Psoas muscle (tissue), 8 donors: ENCODE data around the gene BRCA1. TPM values are rescaled to one million over a fixed set of nuclear protein-coding genes. Genes with fewer than 3 reads are reported as not detected.

Experiments used
- ATAC-seq, 4 donors: fragments of 200-7000 bp; cut with Tn5 transposase; one replicate each; pipeline ENCODE4 v1.9.1; 2020; ENCODE audit warnings: moderate library complexity in 3 of 4, mild to moderate bottlenecking in 2 of 4
- DNase-seq, 2 donors: peaks; one replicate each; pipeline ENCODE4 v3.0.0-alpha.2; 2020
- H3K27ac ChIP-seq: fragments of 200-600 bp; one replicate; pipeline ENCODE4 v1.8.0; 2022
- H3K27me3 ChIP-seq, 3 donors: fragments of 200-600 bp in 1 of 3; one replicate each; pipeline versions ENCODE4 v1.6.1 to v1.8.0; 2013 to 2022; ENCODE audit warnings: low read length in 2 of 3, mild to moderate bottlenecking in 2 of 3, moderate library complexity in 1 of 3; ENCODE audit not compliant: insufficient read depth in 3 of 3
- H3K36me3 ChIP-seq, 2 donors: fragments of 200-600 bp in 1 of 2; one replicate each; pipeline versions ENCODE4 v1.6.1 to v1.8.0; 2013 to 2022; ENCODE audit warnings: low read depth in 1 of 2, mild to moderate bottlenecking in 1 of 2, moderate library complexity in 1 of 2; ENCODE audit not compliant: insufficient read depth in 1 of 2
- H3K4me1 ChIP-seq: fragments of 200-600 bp; one replicate; pipeline ENCODE4 v1.8.0; 2022
- H3K4me3 ChIP-seq: fragments of 200-600 bp; one replicate; pipeline ENCODE4 v1.8.0; 2022; ENCODE audit warnings: mild to moderate bottlenecking
- H3K9me3 ChIP-seq: fragments of 200-600 bp; one replicate; pipeline ENCODE4 v1.8.0; 2022
- WGBS, 3 donors: extraction: QIAGEN DNeasy Blood & Tissue Kit; methylation state at CpG; one replicate each; pipeline versions ENCODE4 v1.1.6 to v1.1.7; 2013; 5-methylcytosine and 5-hydroxymethylcytosine counted together
- intact Hi-C, 2 donors: fragments of 100-400 bp; cut with DNase I; formaldehyde crosslinking; loops; one replicate each; pipeline versions ENCODE4 v1.11.0 to v1.14.2; 2022
- polyA plus RNA-seq, 3 donors: library from polyadenylated mRNA; stranded (reverse); fragments of 200-250 nt; gene quantifications; one replicate each; pipeline ENCODE4 v1.2.3, GENCODE V29; 2013
- total RNA-seq, 4 donors: library from RNA; stranded (reverse); fragmentation: NEBNext Ultra II Directional in 2 of 4; extraction: Animal tissue kit (Norgen Biotek cat#: 25700) in 2 of 4; gene quantifications; one replicate each; pipeline versions ENCODE4 v1.2.1 to v1.2.4, GENCODE V29; 2021 to 2023
- TF ChIP-seq, protein P1 (sequence below): fragments of 200-600 bp; IDR thresholded peaks from one replicate; pipeline ENCODE4 v1.8.0; 2022; ENCODE audit warnings: antibody characterized with exemption
- donor health status: healthy with polysubstance abuse.
- donor health status: DM: no; HTN: no; CAD: no; lungs with moderate emphysema.
- donor health status: Bipolar disorder and iron deficiency.
- donor health status: healthy.
- donor health status: DM: yes; HTN: yes; CAD: no.
- donor health status: DM: no; HTN: no; CAD: no.
- donor health status: DM: no; HTN: no; CAD: no.
- donor health status: DM: yes; HTN: yes; CAD: no.

Gene BRCA1
- total and polyA plus RNA-seq, 7 donors, result 1.5 to 6.1 (median 3.7) TPM

DNA sequence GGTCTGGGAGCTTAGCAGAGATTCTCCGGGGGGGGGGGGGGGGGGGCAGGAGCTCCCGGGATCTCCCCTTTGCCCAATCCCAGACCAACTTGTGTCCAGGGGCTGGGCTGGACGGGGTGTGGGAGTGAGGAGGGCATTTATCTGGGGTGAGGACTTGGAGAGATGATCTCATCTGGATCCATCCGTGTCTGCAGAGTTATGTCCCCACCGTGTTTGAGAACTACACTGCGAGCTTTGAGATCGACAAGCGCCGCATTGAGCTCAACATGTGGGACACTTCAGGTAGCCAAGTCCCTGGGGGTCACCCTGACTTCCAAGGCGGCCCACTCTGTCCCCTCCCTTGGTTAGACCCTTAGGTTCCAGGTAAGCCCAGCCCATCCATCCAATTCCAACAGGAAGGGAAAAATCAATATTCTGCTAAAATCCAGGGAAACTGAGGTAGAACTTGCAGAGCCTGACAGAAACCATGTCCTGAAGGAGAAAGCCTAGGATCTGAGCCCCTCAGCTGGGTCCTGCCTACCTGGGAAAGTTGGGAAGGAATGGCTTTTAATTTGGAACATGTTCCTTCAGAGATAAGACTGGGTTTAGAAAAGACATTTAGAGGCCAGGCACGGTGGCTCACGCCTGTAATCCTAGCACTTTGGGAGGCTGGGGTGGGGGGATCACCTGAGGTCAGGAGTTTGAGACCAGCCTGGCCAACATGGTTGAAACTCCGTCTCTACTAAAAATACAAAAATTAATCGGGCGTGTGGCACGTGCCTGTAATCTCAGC lies 99.2 kb downstream of the BRCA1 start:
- Histone ChIP-seq H3K27me3 (peaks cover 0 to 3% (median 2%) of the 10 kb centered on the region in 3 donors), H3K4me3 (no peak overlapping the region), H3K9me3 (no peaks in the 10 kb centered on the region), H3K27ac (no peak overlapping the region), H3K36me3 (no peaks in the 10 kb centered on the region), H3K4me1 (peaks cover 14% of the 10 kb centered on the region)
- intact Hi-C loops, result loop anchor here in 1 of 2 donors (10.0 kb wide), 1 partner anchor 149 kb away; the partner anchor contains the start of gene NBR1
- TF ChIP-seq, protein P1, sequence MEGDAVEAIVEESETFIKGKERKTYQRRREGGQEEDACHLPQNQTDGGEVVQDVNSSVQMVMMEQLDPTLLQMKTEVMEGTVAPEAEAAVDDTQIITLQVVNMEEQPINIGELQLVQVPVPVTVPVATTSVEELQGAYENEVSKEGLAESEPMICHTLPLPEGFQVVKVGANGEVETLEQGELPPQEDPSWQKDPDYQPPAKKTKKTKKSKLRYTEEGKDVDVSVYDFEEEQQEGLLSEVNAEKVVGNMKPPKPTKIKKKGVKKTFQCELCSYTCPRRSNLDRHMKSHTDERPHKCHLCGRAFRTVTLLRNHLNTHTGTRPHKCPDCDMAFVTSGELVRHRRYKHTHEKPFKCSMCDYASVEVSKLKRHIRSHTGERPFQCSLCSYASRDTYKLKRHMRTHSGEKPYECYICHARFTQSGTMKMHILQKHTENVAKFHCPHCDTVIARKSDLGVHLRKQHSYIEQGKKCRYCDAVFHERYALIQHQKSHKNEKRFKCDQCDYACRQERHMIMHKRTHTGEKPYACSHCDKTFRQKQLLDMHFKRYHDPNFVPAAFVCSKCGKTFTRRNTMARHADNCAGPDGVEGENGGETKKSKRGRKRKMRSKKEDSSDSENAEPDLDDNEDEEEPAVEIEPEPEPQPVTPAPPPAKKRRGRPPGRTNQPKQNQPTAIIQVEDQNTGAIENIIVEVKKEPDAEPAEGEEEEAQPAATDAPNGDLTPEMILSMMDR, result no peak
- 60 to 68% (median 62%) methylated on average over 14 to 16 of the region's 16 CpGs for WGBS, 3 donors
- ATAC-seq (no peak), DNase-seq (no peak)

DNA sequence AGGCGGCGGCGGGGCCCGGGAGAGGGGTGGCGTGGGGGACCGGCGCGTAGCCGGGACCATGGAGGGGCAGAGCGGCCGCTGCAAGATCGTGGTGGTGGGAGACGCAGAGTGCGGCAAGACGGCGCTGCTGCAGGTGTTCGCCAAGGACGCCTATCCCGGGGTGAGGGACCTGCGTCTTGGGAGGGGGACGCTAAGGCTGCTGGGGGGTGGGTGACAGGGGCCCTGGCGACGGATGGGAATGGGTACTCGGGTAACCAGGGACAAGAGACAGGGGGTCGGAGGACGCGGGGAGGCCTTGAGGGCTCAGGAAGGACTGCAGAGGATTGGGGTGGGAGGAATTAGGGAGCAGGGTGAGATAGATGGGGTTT lies 99.9 kb downstream of the BRCA1 start:
- intact Hi-C loops, result loop anchor here in 1 of 2 donors (10.0 kb wide), 1 partner anchor 150 kb away; the partner anchor contains the start of gene NBR1
- Histone ChIP-seq H3K4me1 (peaks cover 15% of the 10 kb centered on the region), H3K36me3 (no peaks in the 10 kb centered on the region), H3K27ac (no peak overlapping the region), H3K4me3 (peak overlapping the region; percentile 70), H3K27me3 (peaks cover 0 to 3% (median 2%) of the 10 kb centered on the region in 3 donors), H3K9me3 (no peaks in the 10 kb centered on the region)
- TF ChIP-seq, protein P1, result no peak
- 7 to 13% (median 9%) methylated on average over 24 to 27 of the region's 27 CpGs for WGBS, 3 donors
- ATAC-seq (no peak), DNase-seq (no peak)

DNA sequence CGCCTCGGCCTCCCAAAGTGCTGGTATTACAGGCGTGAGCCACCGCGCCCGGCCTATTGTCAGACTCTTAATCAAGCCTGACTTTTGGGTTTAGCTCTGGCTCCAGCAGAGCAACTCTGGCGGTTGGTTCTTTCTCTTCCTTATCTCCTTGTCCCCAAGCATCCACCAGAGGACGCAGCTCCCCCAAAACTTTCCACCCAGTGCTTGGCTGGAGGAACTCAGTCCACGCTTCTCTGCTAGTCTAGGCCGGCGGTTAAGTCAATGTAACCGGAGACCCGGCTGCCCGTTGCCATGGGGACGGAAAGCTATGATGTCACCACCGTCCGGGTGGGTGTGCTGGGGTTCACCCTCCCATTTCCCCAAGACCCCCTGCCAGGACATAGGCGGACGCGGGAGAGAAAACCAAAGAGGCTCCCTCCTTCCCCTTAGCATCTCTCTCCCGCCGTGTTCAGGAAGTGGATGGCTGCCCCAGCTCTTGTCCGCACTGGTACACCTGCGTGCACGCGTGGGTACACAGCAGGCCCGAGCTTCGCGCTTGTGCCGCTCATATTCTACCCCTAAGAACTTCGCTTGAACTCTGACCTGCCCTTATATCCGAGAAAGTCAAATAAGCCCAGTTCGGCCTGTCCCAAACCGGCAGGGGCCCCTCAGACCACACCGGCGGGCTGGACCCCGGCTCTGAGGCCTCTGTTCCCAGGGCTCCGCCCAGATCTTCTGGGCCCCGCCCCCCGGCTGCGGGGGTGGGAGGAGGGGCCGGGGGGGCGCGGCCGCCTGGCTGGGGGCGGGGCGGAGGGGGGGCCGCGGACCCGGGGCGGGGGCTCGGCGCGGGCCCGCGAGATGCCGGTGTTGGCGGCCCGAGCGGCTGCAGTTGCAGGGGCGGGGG lies 100.5 kb downstream of the BRCA1 start, which contains the start of gene RND2:
Gene RND2, plus strand, starts transcription at position 825 of the 883 bp plus-strand sequence. CDS start 117 bp downstream, outside the sequence.
- intact Hi-C loops, result loop anchor here in 1 of 2 donors (10.0 kb wide), 1 partner anchor 150 kb away; the partner anchor contains the start of gene NBR1
- H3K9me3 ChIP-seq, result no peaks in the 10 kb centered on the region
- H3K4me3 ChIP-seq, result peak within 1 kb of the TSS; percentile 70
- TF ChIP-seq, protein P1, result peak; percentile 57
- H3K27me3 ChIP-seq, result peaks cover 0 to 3% (median 2%) of the 10 kb centered on the region in 3 donors
- H3K27ac ChIP-seq, result no peak within 1 kb of the TSS
- peaks cover 16% of the 10 kb centered on the region for H3K4me1 ChIP-seq
- no peaks in the 10 kb centered on the region for H3K36me3 ChIP-seq
- 0 to 1% (median 1%) methylated on average over 40 to 61 of the region's 61 CpGs for WGBS, 3 donors
- DNase-seq, result peak; percentile 86 to 87
- ATAC-seq, result peak; percentile 49 to 70 (median 69)

DNA sequence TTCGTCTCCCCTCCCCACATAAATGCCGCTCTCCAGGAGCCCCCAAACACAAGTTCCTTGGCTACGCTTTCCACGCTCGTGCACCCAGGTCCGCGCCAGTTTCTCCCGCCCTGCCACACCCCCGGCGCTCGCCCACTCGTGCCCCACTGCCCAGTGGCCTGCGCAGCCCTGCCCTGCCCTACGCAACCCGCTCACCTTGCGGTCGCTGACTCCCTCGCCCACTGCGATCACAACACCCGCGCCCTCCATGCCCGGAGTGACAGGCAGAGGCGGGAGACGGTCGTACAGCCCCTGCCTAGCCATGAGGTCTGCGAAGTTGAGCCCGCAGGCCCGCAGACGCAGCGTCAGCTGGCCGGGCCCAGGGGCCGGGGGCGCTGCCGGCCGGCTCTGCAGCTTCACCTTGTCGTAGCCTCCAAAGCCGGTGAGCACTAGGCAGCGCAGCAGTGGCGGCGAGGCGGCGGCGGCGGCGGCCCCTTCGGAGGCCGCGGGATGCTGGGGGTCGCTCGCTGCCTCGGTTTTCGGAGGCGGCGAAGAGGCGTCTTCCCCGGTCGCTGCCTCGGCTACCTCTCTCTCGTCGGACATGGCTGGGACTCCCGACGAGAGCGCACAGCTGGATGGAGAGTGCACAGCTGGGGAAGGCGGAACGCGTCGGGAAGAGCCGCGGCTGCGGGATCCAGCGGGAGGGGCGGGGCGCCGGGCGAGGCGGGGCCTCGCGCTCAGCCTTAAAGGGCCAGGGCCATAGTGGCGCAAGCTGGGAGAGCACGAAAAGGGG lies 103.2 kb downstream of the BRCA1 start, which contains the start of gene VAT1:
Gene VAT1, minus strand, starts transcription at position 645 of the 772 bp plus-strand sequence. Its CDS starts 63 bp downstream, at position 582.
- Histone ChIP-seq H3K4me3 (peak within 1 kb of the TSS; percentile 100), H3K27ac (peak within 1 kb of the TSS; percentile 79), H3K4me1 (peaks cover 15% of the 10 kb centered on the region), H3K9me3 (no peaks in the 10 kb centered on the region), H3K36me3 (peaks cover 0 to 19% of the 10 kb centered on the region in 2 donors), H3K27me3 (peaks cover 0 to 3% (median 0%) of the 10 kb centered on the region in 3 donors)
- DNase-seq (peak; percentile 82 to 88), ATAC-seq (peak; percentile 75 to 89 (median 84))
- TF ChIP-seq, protein P1, result no peak
- intact Hi-C loops, result loop anchor here in 1 of 2 donors (10.0 kb wide), 1 partner anchor 153 kb away; the partner anchor contains the start of gene NBR1
- WGBS, 3 donors, result 0% methylated on average over 62 to 80 of the region's 80 CpGs
